H1 (cell line): ENCODE data around the gene ASTN2. TPM values are rescaled to one million over a fixed set of nuclear protein-coding genes. Genes with fewer than 3 reads are reported as not detected.

Experiments
- CTCF ChIA-PET: fragments of 300-600 bp; sonication (Branson Sonifier 250); formaldehyde crosslinking; loops from one replicate; lab custom pipeline; 2021; ENCODE audit not compliant: partially characterized antibody; lab: Charles Lee
- POLR2A ChIA-PET: fragments of 300-600 bp; sonication (Branson Sonifier 250); formaldehyde crosslinking; loops from one replicate; lab custom pipeline; 2021; ENCODE audit warnings: inconsistent platforms; ENCODE audit not compliant: partially characterized antibody; lab: Charles Lee
- DNase-seq, 2 experiments: peaks; one replicate each; pipeline versions ENCODE4 v3.0.0 to v3.0.0-alpha.2; 2010 to 2022; ENCODE audit warnings: low spot score in 2 of 2, low read depth in 1 of 2, mixed read lengths in 1 of 2
- FAIRE-seq: peaks from 2 replicates; lab custom pipeline; 2011; peaks lifted over from hg19 to GRCh38; lab: Jason Lieb, UNC
- H2AFZ ChIP-seq: 2 replicates; pipeline ENCODE4 v1.8.1; 2012; ENCODE audit warnings: low read length, inconsistent platforms
- H2AK5ac ChIP-seq: 2 replicates; pipeline ENCODE4 v1.6.1; 2013; ENCODE audit warnings: low read depth, low read length
- H2BK120ac ChIP-seq: replicated peaks from 2 replicates; pipeline ENCODE3; 2013; ENCODE audit warnings: low read depth, low read length, inconsistent platforms
- H2BK12ac ChIP-seq: 2 replicates; pipeline ENCODE4 v1.6.1; 2013; ENCODE audit warnings: low read depth, low read length
- H2BK15ac ChIP-seq: 2 replicates; pipeline ENCODE4 v1.6.1; 2013; ENCODE audit warnings: low read length
- H2BK20ac ChIP-seq: 2 replicates; pipeline ENCODE4 v1.6.1; 2013; ENCODE audit warnings: low read length
- H2BK5ac ChIP-seq: 2 replicates; pipeline ENCODE4 v1.6.1; 2013; ENCODE audit warnings: low read depth, low read length
- H3K14ac ChIP-seq: 2 replicates; pipeline ENCODE4 v1.6.1; 2013; ENCODE audit warnings: inconsistent platforms; ENCODE audit not compliant: insufficient read length
- H3K18ac ChIP-seq: 2 replicates; pipeline ENCODE4 v1.6.1; 2013; ENCODE audit warnings: low read length; ENCODE audit errors: extremely low read depth
- H3K23ac ChIP-seq: 2 replicates; pipeline ENCODE4 v1.6.1; 2013; ENCODE audit warnings: inconsistent platforms; ENCODE audit not compliant: insufficient read length
- H3K23me2 ChIP-seq: 2 replicates; pipeline ENCODE4 v1.6.1; 2013; ENCODE audit warnings: low read depth, low read length
- H3K27ac ChIP-seq: 2 replicates; pipeline ENCODE4 v1.6.1; 2011; ENCODE audit warnings: low read depth, low read length, inconsistent platforms
- H3K27me3 ChIP-seq, 4 experiments: replicated peaks in 1 of 4; 1 replicate in 1 of 4; 2 replicates in 3 of 4; pipeline versions ENCODE4 v1.6.1 to v1.8.1; 2011 to 2013; ENCODE audit warnings: low read length in 3 of 4, mild to moderate bottlenecking in 3 of 4, inconsistent platforms in 2 of 4, mixed read lengths in 2 of 4, moderate library complexity in 1 of 4; ENCODE audit not compliant: control insufficient read depth in 3 of 4, insufficient read depth in 3 of 4; ENCODE audit errors: extremely low read depth in 1 of 4
- H3K36me3 ChIP-seq, 4 experiments: 2 replicates each; pipeline versions ENCODE4 v1.6.1 to v1.8.1; 2011 to 2013; ENCODE audit warnings: mild to moderate bottlenecking in 4 of 4, low read length in 3 of 4, moderate library complexity in 2 of 4, control low read depth in 1 of 4, inconsistent platforms in 1 of 4; ENCODE audit not compliant: insufficient read depth in 4 of 4, control insufficient read depth in 2 of 4
- H3K4ac ChIP-seq: replicated peaks from 2 replicates; pipeline ENCODE3; 2013; ENCODE audit warnings: low read length, low read depth, mixed read lengths, inconsistent platforms; ENCODE audit not compliant: insufficient read length
- H3K4me1 ChIP-seq, 4 experiments: replicated peaks in 1 of 4; 1 replicate in 1 of 4; 2 replicates in 3 of 4; pipeline versions ENCODE4 v1.6.1 to v1.8.1; 2011 to 2013; ENCODE audit warnings: low read length in 3 of 4, inconsistent platforms in 2 of 4, mixed read lengths in 1 of 4; ENCODE audit not compliant: insufficient read depth in 4 of 4, control insufficient read depth in 3 of 4
- H3K4me2 ChIP-seq, 2 experiments: 2 replicates each; pipeline versions ENCODE4 v1.6.1 to v1.8.1; 2011 to 2013; ENCODE audit warnings: low read depth in 2 of 2, low read length in 2 of 2, control low read depth in 1 of 2, inconsistent platforms in 1 of 2, mild to moderate bottlenecking in 1 of 2; ENCODE audit not compliant: insufficient read depth in 1 of 2
- H3K4me3 ChIP-seq, 4 experiments: fragments of 200-600, 300-600 bp in 1 of 4; sonication (generic), shearing (Covaris generic), sonication (Bioruptor Twin) in 1 of 4; 2 replicates each; pipeline versions ENCODE4 v1.5.1 to v1.8.1; 2011 to 2016; ENCODE audit warnings: low read length in 4 of 4, low read depth in 3 of 4, control low read depth in 2 of 4, inconsistent platforms in 2 of 4, mild to moderate bottlenecking in 2 of 4, mixed read lengths in 1 of 4, moderate library complexity in 1 of 4; ENCODE audit not compliant: insufficient read depth in 2 of 4; ENCODE audit errors: extremely low read depth in 1 of 4
- H3K56ac ChIP-seq: replicated peaks from 2 replicates; pipeline ENCODE3; 2013; ENCODE audit warnings: low read depth, mild to moderate bottlenecking, mixed read lengths, low read length, inconsistent platforms; ENCODE audit not compliant: insufficient read length
- H3K79me1 ChIP-seq: 2 replicates; pipeline ENCODE4 v1.6.1; 2013; ENCODE audit warnings: low read depth, low read length, control low read depth
- H3K79me2 ChIP-seq, 2 experiments: 2 replicates each; pipeline versions ENCODE4 v1.6.1 to v1.8.1; 2012 to 2013; ENCODE audit warnings: low read length in 2 of 2, mild to moderate bottlenecking in 2 of 2, inconsistent platforms in 1 of 2; ENCODE audit not compliant: insufficient read depth in 2 of 2, control insufficient read depth in 1 of 2
- H3K9ac ChIP-seq, 4 experiments: replicated peaks in 1 of 4; 1 replicate in 1 of 4; 2 replicates in 3 of 4; pipeline versions ENCODE4 v1.6.1 to v1.8.1; 2011 to 2013; ENCODE audit warnings: low read depth in 3 of 4, low read length in 3 of 4, control low read depth in 2 of 4, mild to moderate bottlenecking in 2 of 4, moderate library complexity in 2 of 4, inconsistent platforms in 1 of 4; ENCODE audit errors: extremely low read depth in 1 of 4
- H3K9me3 ChIP-seq, 2 experiments: 2 replicates each; pipeline versions ENCODE4 v1.6.1 to v1.8.1; 2012 to 2013; ENCODE audit warnings: mild to moderate bottlenecking in 2 of 2, moderate library complexity in 2 of 2, control low read depth in 1 of 2, inconsistent platforms in 1 of 2, low read depth in 1 of 2, low read length in 1 of 2, mixed read lengths in 1 of 2; ENCODE audit not compliant: insufficient read depth in 2 of 2
- H4K20me1 ChIP-seq, 2 experiments: replicated peaks in 1 of 2; 2 replicates each; pipeline versions ENCODE3 to v1.8.1; 2011 to 2013; ENCODE audit warnings: inconsistent platforms in 2 of 2, low read length in 2 of 2, mild to moderate bottlenecking in 1 of 2; ENCODE audit not compliant: insufficient read depth in 2 of 2, control insufficient read depth in 1 of 2
- H4K5ac ChIP-seq: 2 replicates; pipeline ENCODE4 v1.6.1; 2013; ENCODE audit warnings: low read length, low read depth, mixed read lengths, inconsistent platforms; ENCODE audit not compliant: insufficient read length
- H4K8ac ChIP-seq: 2 replicates; pipeline ENCODE4 v1.8.0; 2013; ENCODE audit warnings: mild to moderate bottlenecking, moderate library complexity, low read length, inconsistent platforms; ENCODE audit not compliant: insufficient read depth; ENCODE audit errors: extremely low read depth
- H4K91ac ChIP-seq: replicated peaks from 2 replicates; pipeline ENCODE3; 2013; ENCODE audit warnings: low read length, mixed read lengths, inconsistent platforms; ENCODE audit not compliant: insufficient read length
- CBX8 ChIP-seq: fragments of 300-800, 300-1000 bp; sonication (generic); IDR thresholded peaks from 2 replicates; pipeline ENCODE4 v1.7.1; 2016; ENCODE audit warnings: low read depth, low read length, borderline replicate concordance
- CHD2 ChIP-seq: IDR thresholded peaks from 2 replicates; pipeline ENCODE4 v1.6.1; 2012; ENCODE audit warnings: low read length, improper control_type of control experiment
- HDAC2 ChIP-seq, 2 experiments: fragments of 300-600 bp in 1 of 2; sonication (generic) in 1 of 2; IDR thresholded peaks; 2 replicates each; pipeline ENCODE4 v1.6.1; 2011 to 2012; ENCODE audit warnings: low read depth in 2 of 2, low read length in 2 of 2, mild to moderate bottlenecking in 2 of 2, moderate library complexity in 2 of 2, borderline replicate concordance in 1 of 2, inconsistent platforms in 1 of 2
- POLR2A ChIP-seq, 2 experiments: IDR thresholded peaks; 1 replicate in 1 of 2; 2 replicates in 1 of 2; pipeline ENCODE4 v1.6.1; 2011; ENCODE audit warnings: low read depth in 2 of 2, low read length in 2 of 2, mild to moderate bottlenecking in 2 of 2; ENCODE audit errors: control extremely low read depth in 1 of 2
- SP2 ChIP-seq: IDR thresholded peaks from 2 replicates; pipeline ENCODE4 v1.6.1; 2012; ENCODE audit warnings: mild to moderate bottlenecking, low read length, inconsistent platforms
- YY1 ChIP-seq: IDR thresholded peaks from 2 replicates; pipeline ENCODE4 v1.6.1; 2011; ENCODE audit warnings: low read depth, mild to moderate bottlenecking, low read length
- WGBS, 2 experiments: shearing (Covaris generic) in 1 of 2; methylation state at CpG; one replicate each; pipeline versions ENCODE4 v1.1.6 to v1.1.7; 2013 to 2015; ENCODE audit warnings: low lambda C conversion rate in 2 of 2, mixed read lengths in 2 of 2, inconsistent platforms in 1 of 2, low coverage in 1 of 2, missing lambda C conversion rate in 1 of 2; ENCODE audit not compliant: insufficient replicate concordance in 2 of 2, insufficient coverage in 1 of 2, insufficient read length in 1 of 2; ENCODE audit errors: extremely low coverage in 1 of 2, missing lambda C conversion rate in 1 of 2; 5-methylcytosine and 5-hydroxymethylcytosine counted together
- polyA plus RNA-seq, 7 experiments: library from polyadenylated mRNA; depleted of rRNA in 3 of 7; stranded (reverse) in 5 of 7; unstranded in 2 of 7; fragments of >200 nt in 5 of 7; fragments of 200-250 nt in 2 of 7; gene quantifications; 1 replicate in 5 of 7; 2 replicates in 1 of 7; 4 replicates in 1 of 7; pipeline versions ENCODE4 v1.2.1 to v1.2.3, GENCODE V29; 2011 to 2013; ENCODE audit warnings: missing spikeins in 2 of 7, mixed read lengths in 2 of 7
- total RNA-seq: library from RNA; stranded (reverse); fragmentation: NEBNext Ultra II Directional; extraction: Animal tissue kit (Norgen Biotek cat#: 25700); gene quantifications from 2 replicates; pipeline ENCODE4 v1.2.1, GENCODE V29; 2021

The ASTN2 gene
- total and polyA plus RNA-seq, 2 of the 8 experiments (the other 6 are each of a cell fraction or from before 2014, with no cell fraction given): 8.2 to 13.7 TPM

DNA sequence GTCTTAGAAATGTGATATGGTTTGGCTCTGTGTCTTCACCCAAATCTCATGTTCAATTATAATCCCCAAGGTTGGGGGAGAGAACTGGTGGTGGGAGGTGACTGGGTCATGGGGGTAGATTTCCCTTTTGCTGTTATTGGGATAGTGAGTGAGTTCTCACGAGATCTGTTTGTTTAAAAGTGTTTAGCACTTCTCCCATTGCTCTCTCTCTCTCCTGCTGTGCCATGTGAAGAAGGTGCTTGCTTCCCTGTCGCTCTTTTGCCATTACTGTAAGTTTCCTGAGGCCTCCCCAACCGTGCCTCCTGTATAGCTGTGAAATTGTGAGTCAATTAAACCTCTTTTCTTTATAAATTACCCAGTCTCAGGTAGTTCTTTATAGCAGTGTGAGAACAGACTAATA lies 203.6 kb downstream of the ASTN2 start:
- no peak overlapping the region for H4K5ac ChIP-seq
- H3K79me2 ChIP-seq: no peaks in the 10 kb centered on the region
- ChIA-PET CTCF (no interaction called here), POLR2A (no interaction called here)
- H4K8ac ChIP-seq: no peak overlapping the region
- H3K23me2 ChIP-seq: no peaks in the 10 kb centered on the region
- no peaks in the 10 kb centered on the region for H3K27me3 ChIP-seq
- no peak overlapping the region for H3K14ac ChIP-seq
- no peak overlapping the region for H2BK15ac ChIP-seq
- no peaks in the 10 kb centered on the region for H3K9me3 ChIP-seq
- H3K4me3 ChIP-seq: no peak overlapping the region
- no peak overlapping the region for H2AK5ac ChIP-seq
- H3K4me2 ChIP-seq: peak overlapping the region in 1 of 2 experiments; percentile 17; a peak in 1 of 4 replicates
- H3K4ac ChIP-seq: no peak overlapping the region
- H3K79me1 ChIP-seq: no peaks in the 10 kb centered on the region
- no peak overlapping the region for H4K91ac ChIP-seq
- no peak overlapping the region for H3K23ac ChIP-seq
- no peak overlapping the region for H3K9ac ChIP-seq
- no peak overlapping the region for H2AFZ ChIP-seq
- H4K20me1 ChIP-seq: no peaks in the 10 kb centered on the region
- 37% methylated on average over 3 of the region's 3 CpGs; no CpG with 5 or more reads in 1 of the 2 experiments for WGBS, 2 experiments
- no peak overlapping the region for H2BK12ac ChIP-seq
- H2BK20ac ChIP-seq: no peak overlapping the region
- DNase-seq: no peak
- H2BK5ac ChIP-seq: no peak overlapping the region
- no peak overlapping the region for H3K27ac ChIP-seq
- FAIRE-seq: peak; percentile 42
- no peak overlapping the region for H3K18ac ChIP-seq
- H3K56ac ChIP-seq: no peak overlapping the region
- peak; percentile 51; the same call in 1 of the 2 replicates for TF ChIP-seq CHD2
- no peak for TF ChIP-seq HDAC2 (IDR thresholded peaks at IDR 0.05; ENCODE audit: borderline replicate concordance in 1 of 2, low read depth in 2 of 2, low read length in 2 of 2)
- no peak for TF ChIP-seq YY1
- no peak for TF ChIP-seq SP2
- TF ChIP-seq POLR2A (IDR thresholded peaks at IDR 0.05; ENCODE audit: control extremely low read depth in 1 of 2, low read depth in 2 of 2, low read length in 2 of 2): no peak
- TF ChIP-seq CBX8: no peak
- 0 out of 7 replicates have a peak, but pooled peaks cover 0 to 3% (median 0%) of the 10 kb centered on the region in 4 experiments for H3K4me1 ChIP-seq
- H3K36me3 ChIP-seq: no peaks in the 10 kb centered on the region
- H2BK120ac ChIP-seq: no peak overlapping the region
